IMR-90 (cell line): ENCODE data around the gene NUDCD3. TPM values are rescaled to one million over a fixed set of nuclear protein-coding genes. Genes with fewer than 3 reads are reported as not detected.

Source experiments
- ATAC-seq: fragments of 200-7000 bp; cut with Tn5 transposase; 2 replicates; pipeline ENCODE4 v1.9.1; 2020; ENCODE audit warnings: low read depth, mild to moderate bottlenecking, moderate library complexity
- BruUV-seq: library from RNA; stranded (reverse); fragments of 400-500 nt; replicated peaks from 2 replicates; lab custom pipeline; 2021; lab: Mats Ljungman, UMichigan
- CTCF ChIA-PET: fragments of 300-600 bp; formaldehyde crosslinking; extraction: SDS; loops from one replicate; lab custom pipeline; 2021; ENCODE audit warnings: antibody characterized with exemption; lab: Yijun Ruan, JAX
- POLR2A ChIA-PET: fragments of 300-600 bp; sonication (Branson Sonifier 250); formaldehyde crosslinking; loops from one replicate; lab custom pipeline; 2022; ENCODE audit warnings: antibody characterized with exemption; ENCODE audit not compliant: unreplicated experiment; lab: Charles Lee
- DNase-seq: peaks from one replicate; pipeline ENCODE4 v3.0.0; 2013
- H2AFZ ChIP-seq: replicated peaks from 2 replicates; pipeline ENCODE3; 2013; ENCODE audit warnings: low read length, mild to moderate bottlenecking; ENCODE audit not compliant: poor library complexity
- H2AK5ac ChIP-seq: 2 replicates; pipeline ENCODE4 v1.6.1; 2013; ENCODE audit warnings: low read depth, low read length, inconsistent platforms
- H2AK9ac ChIP-seq: replicated peaks from 2 replicates; pipeline ENCODE3; 2013; ENCODE audit warnings: mild to moderate bottlenecking, low read depth, low read length, moderate library complexity; ENCODE audit not compliant: poor library complexity
- H2BK120ac ChIP-seq: 2 replicates; pipeline ENCODE4 v1.6.1; 2013; ENCODE audit warnings: low read depth, low read length, inconsistent platforms
- H2BK15ac ChIP-seq: 3 replicates; pipeline ENCODE4 v1.6.1; 2013; ENCODE audit warnings: low read depth, low read length, inconsistent platforms
- H2BK20ac ChIP-seq: 2 replicates; pipeline ENCODE4 v1.6.1; 2013; ENCODE audit warnings: low read depth, mild to moderate bottlenecking, inconsistent platforms, low read length, moderate library complexity
- H2BK5ac ChIP-seq: 2 replicates; pipeline ENCODE4 v1.6.1; 2013; ENCODE audit warnings: mild to moderate bottlenecking, low read depth, low read length, inconsistent platforms; ENCODE audit not compliant: poor library complexity, severe bottlenecking
- H3K14ac ChIP-seq: replicated peaks from 2 replicates; pipeline ENCODE4 v1.6.1; 2013; ENCODE audit warnings: low read depth, low read length, inconsistent platforms
- H3K18ac ChIP-seq: 2 replicates; pipeline ENCODE4 v1.6.1; 2013; ENCODE audit warnings: low read depth, low read length, control low read depth
- H3K23ac ChIP-seq: 2 replicates; pipeline ENCODE4 v1.6.1; 2013; ENCODE audit warnings: low read depth, low read length, inconsistent platforms
- H3K27ac ChIP-seq: 2 replicates; pipeline ENCODE4 v1.5.1; 2013; ENCODE audit warnings: mild to moderate bottlenecking, control low read depth, low read length; ENCODE audit not compliant: insufficient read depth
- H3K27me3 ChIP-seq: 2 replicates; pipeline ENCODE4 v1.6.1; 2013; ENCODE audit warnings: low read length; ENCODE audit not compliant: control insufficient read depth, insufficient read depth
- H3K36me3 ChIP-seq: 2 replicates; pipeline ENCODE4 v1.6.1; 2013; ENCODE audit warnings: low read length, mixed read lengths; ENCODE audit not compliant: control insufficient read depth, insufficient read depth
- H3K4ac ChIP-seq: 2 replicates; pipeline ENCODE4 v1.6.1; 2013; ENCODE audit warnings: low read depth, low read length, inconsistent platforms
- H3K4me1 ChIP-seq: 2 replicates; pipeline ENCODE4 v1.6.1; 2013; ENCODE audit warnings: low read length, mixed read lengths; ENCODE audit not compliant: control insufficient read depth, insufficient read depth
- H3K4me2 ChIP-seq: 2 replicates; pipeline ENCODE4 v1.6.1; 2013; ENCODE audit warnings: low read depth, mild to moderate bottlenecking, control low read depth, low read length, moderate library complexity
- H3K4me3 ChIP-seq: 2 replicates; pipeline ENCODE4 v1.5.1; 2013; ENCODE audit warnings: low read depth, mild to moderate bottlenecking, control low read depth, low read length, moderate library complexity; ENCODE audit not compliant: insufficient read depth
- H3K56ac ChIP-seq: 2 replicates; pipeline ENCODE4 v1.6.1; 2013; ENCODE audit warnings: low read length, inconsistent platforms; ENCODE audit not compliant: insufficient read depth; ENCODE audit errors: extremely low read depth
- H3K79me1 ChIP-seq, 2 experiments: 2 replicates each; pipeline ENCODE4 v1.6.1; 2013; ENCODE audit warnings: low read length in 2 of 2, inconsistent platforms in 1 of 2, low read depth in 1 of 2
- H3K9ac ChIP-seq: 2 replicates; pipeline ENCODE4 v1.6.1; 2013; ENCODE audit warnings: low read depth, low read length, control low read depth
- H3K9me1 ChIP-seq: 2 replicates; pipeline ENCODE4 v1.6.1; 2013; ENCODE audit warnings: low read length, inconsistent platforms; ENCODE audit not compliant: insufficient read depth
- H3K9me3 ChIP-seq: 2 replicates; pipeline ENCODE4 v1.6.1; 2013; ENCODE audit warnings: low read length; ENCODE audit not compliant: control insufficient read depth, insufficient read depth
- H4K20me1 ChIP-seq: 2 replicates; pipeline ENCODE4 v1.6.1; 2013; ENCODE audit warnings: low read length, inconsistent platforms; ENCODE audit not compliant: insufficient read depth
- H4K5ac ChIP-seq: 2 replicates; pipeline ENCODE4 v1.6.1; 2013; ENCODE audit warnings: mild to moderate bottlenecking, low read depth, low read length, control low read depth
- H4K8ac ChIP-seq, 2 experiments: 2 replicates each; pipeline ENCODE4 v1.6.1; 2013; ENCODE audit warnings: low read depth in 2 of 2, low read length in 2 of 2, control low read depth in 1 of 2, inconsistent platforms in 1 of 2
- H4K91ac ChIP-seq: 2 replicates; pipeline ENCODE4 v1.6.1; 2013; ENCODE audit warnings: low read depth, low read length, inconsistent platforms; ENCODE audit not compliant: insufficient read depth
- BHLHE40 ChIP-seq: fragments of 150-350 bp; IDR thresholded peaks from 2 replicates; pipeline ENCODE4 v1.6.1; 2016; ENCODE audit warnings: mild to moderate bottlenecking, low read depth, low read length
- CEBPB ChIP-seq: IDR thresholded peaks from 2 replicates; pipeline ENCODE4 v1.6.1; 2012; ENCODE audit warnings: low read depth, low read length, improper control_type of control experiment
- CHD1 ChIP-seq: IDR thresholded peaks from 2 replicates; pipeline ENCODE4 v1.6.1; 2012; ENCODE audit warnings: low read depth, low read length, improper control_type of control experiment
- FOS ChIP-seq: fragments of 150-350 bp; IDR thresholded peaks from 2 replicates; pipeline ENCODE4 v1.6.1; 2016; ENCODE audit warnings: low read depth, low read length
- MAFK ChIP-seq: IDR thresholded peaks from 2 replicates; pipeline ENCODE4 v1.6.1; 2012; ENCODE audit warnings: low read depth, low read length, improper control_type of control experiment
- MAZ ChIP-seq: IDR thresholded peaks from 2 replicates; pipeline ENCODE4 v1.6.1; 2012; ENCODE audit warnings: low read depth, mild to moderate bottlenecking, low read length, improper control_type of control experiment, moderate library complexity, borderline replicate concordance
- MXI1 ChIP-seq: IDR thresholded peaks from 2 replicates; pipeline ENCODE4 v1.6.1; 2012; ENCODE audit warnings: low read depth, mild to moderate bottlenecking, low read length, moderate library complexity, borderline replicate concordance
- NFE2L2 ChIP-seq: fragments of 150-350 bp; IDR thresholded peaks from 2 replicates; pipeline ENCODE4 v1.6.1; 2016; ENCODE audit warnings: low read depth, mild to moderate bottlenecking, low read length
- POLR2A ChIP-seq: IDR thresholded peaks from 2 replicates; pipeline ENCODE4 v1.6.1; 2012; ENCODE audit warnings: mild to moderate bottlenecking, low read depth, low read length
- RAD21 ChIP-seq: IDR thresholded peaks from 2 replicates; pipeline ENCODE4 v1.6.1; 2012; ENCODE audit warnings: low read length, improper control_type of control experiment
- RCOR1 ChIP-seq: IDR thresholded peaks from 2 replicates; pipeline ENCODE4 v1.6.1; 2012; ENCODE audit warnings: mild to moderate bottlenecking, low read length, improper control_type of control experiment; ENCODE audit not compliant: insufficient replicate concordance
- RFX5 ChIP-seq: IDR thresholded peaks from 2 replicates; pipeline ENCODE4 v1.8.0; 2012; ENCODE audit warnings: low read depth, mild to moderate bottlenecking, low read length, moderate library complexity
- SMC3 ChIP-seq: fragments of 150-350 bp; IDR thresholded peaks from 2 replicates; pipeline ENCODE4 v1.6.1; 2016; ENCODE audit warnings: low read depth, mild to moderate bottlenecking, antibody characterized with exemption, low read length, moderate library complexity
- WGBS, 2 experiments: methylation state at CpG; one replicate each; pipeline versions ENCODE4 v1.1.5 to v1.1.7; 2013; ENCODE audit warnings: missing lambda C conversion rate in 2 of 2; ENCODE audit not compliant: insufficient read length in 1 of 2; ENCODE audit errors: extremely low coverage in 2 of 2; 5-methylcytosine and 5-hydroxymethylcytosine counted together
- dilution Hi-C: fragments of 300-500 bp; cut with HindIII; formaldehyde crosslinking; loops from one replicate; pipeline ENCODE4 v1.14.3; 2018; ENCODE audit warnings: low sequenced_read_pairs; ENCODE audit not compliant: unreplicated experiment
- in situ Hi-C: fragments of 300-500 bp; cut with MboI; formaldehyde crosslinking; loops from 3 replicates; pipeline ENCODE4 v1.14.3; 2019; ENCODE audit warnings: low sequenced_read_pairs, inconsistent platforms, mixed read lengths
- intact Hi-C: fragments of 100-400 bp; cut with micrococcal nuclease; formaldehyde crosslinking; loops from 2 replicates; pipeline ENCODE4 v1.10.0; 2022
- polyA plus RNA-seq, 3 experiments: library from polyadenylated mRNA; depleted of rRNA; stranded (reverse); fragments of >200 nt; gene quantifications; 2 replicates each; pipeline ENCODE4 v1.2.3, GENCODE V29; 2012; ENCODE audit warnings: low replicate concordance in 1 of 3
- total RNA-seq: library from RNA; depleted of rRNA; stranded (reverse); fragments of >200 nt; gene quantifications from 2 replicates; pipeline ENCODE4 v1.2.3, GENCODE V29; 2012
- TF ChIP-seq, protein P1 (sequence below): fragments of 150-350 bp; IDR thresholded peaks from 2 replicates; pipeline ENCODE4 v1.6.1; 2017; ENCODE audit warnings: mild to moderate bottlenecking, antibody characterized with exemption, low read length, low read depth
- TF ChIP-seq, protein P2 (sequence below): conservative IDR thresholded peaks from 2 replicates; pipeline ENCODE4 v1.5.1; 2012; ENCODE audit warnings: mild to moderate bottlenecking, low read depth, low read length, improper control_type of control experiment

NUDCD3 gene
- total and polyA plus RNA-seq, 2 of the 4 experiments (the other 2 are of a cell fraction) = 49.5 to 76.0 TPM

DNA sequence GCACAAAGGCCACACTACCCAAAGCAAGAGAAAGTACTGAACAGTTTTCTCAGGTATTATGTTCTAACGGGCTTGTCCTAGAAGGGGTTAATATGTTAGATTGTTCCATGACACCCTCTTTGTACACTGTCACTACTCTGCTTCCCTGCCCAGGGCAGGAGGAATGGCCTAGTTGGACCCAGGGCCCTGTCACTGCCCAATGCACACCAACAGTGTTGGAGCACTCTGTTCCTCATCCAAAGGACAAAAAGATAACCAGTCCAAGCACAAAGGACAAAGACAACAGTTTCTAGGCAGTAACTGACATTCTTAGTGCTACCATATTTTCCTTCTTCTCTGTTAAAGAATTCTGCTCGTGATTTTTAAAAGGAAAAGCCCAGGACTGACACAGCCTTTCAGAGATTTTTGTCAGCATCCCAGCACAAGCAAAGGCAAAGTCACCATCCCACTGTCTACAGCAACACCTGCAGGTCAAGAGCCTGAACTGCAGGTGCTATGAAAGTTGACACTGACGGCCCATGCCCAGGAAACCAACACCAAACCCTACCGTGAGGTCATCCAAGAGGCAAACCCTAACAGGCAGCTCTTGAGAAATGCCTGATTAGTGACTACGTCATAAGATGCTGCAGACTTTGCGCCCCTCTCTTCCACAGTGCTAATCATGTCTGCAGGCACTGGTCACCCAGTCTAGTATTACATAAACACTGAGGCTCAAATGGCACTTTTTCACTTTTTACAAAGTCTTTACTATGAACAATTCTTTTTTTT, 13.2 kb downstream of the NUDCD3 start:
- ATAC-seq = peak; percentile 98
- Histone ChIP-seq H4K5ac (no peak overlapping the region), H4K91ac (no peak overlapping the region), H3K36me3 (peaks cover 25% of the 10 kb centered on the region), H3K9me1 (peaks cover 4% of the 10 kb centered on the region; the same call in 1 of the 2 replicates), H3K9ac (no peak overlapping the region), H3K27me3 (no peaks in the 10 kb centered on the region), H3K79me1 (peaks cover 29 to 49% of the 10 kb centered on the region in 2 experiments), H3K27ac (no peak overlapping the region), H3K4me2 (no peak overlapping the region), H2BK15ac (no peak overlapping the region), H3K14ac (no peak overlapping the region), H2BK5ac (no peak overlapping the region), H3K56ac (no peak overlapping the region), H2BK20ac (no peak overlapping the region), H3K4me1 (peaks cover 3% of the 10 kb centered on the region; the same call in 1 of the 2 replicates), H4K20me1 (peaks cover 16% of the 10 kb centered on the region; the same call in 1 of the 2 replicates), H2AFZ (peak overlapping the region; percentile 60), H3K18ac (no peak overlapping the region), H3K4me3 (no peak overlapping the region), H4K8ac (no peak overlapping the region), H3K9me3 (no peaks in the 10 kb centered on the region), H3K23ac (no peak overlapping the region), H2AK9ac (peak overlapping the region; percentile 53), H2AK5ac (0 out of 2 replicates have a peak overlapping the region, but pooled peaks have one; percentile 10), H2BK120ac (no peak overlapping the region), H3K4ac (no peak overlapping the region)
- WGBS, 2 experiments = 24% methylated on average over 3 of the region's 6 CpGs; no CpG with 5 or more reads in 1 of the 2 experiments
- BruUV-seq = no TSS peak
- DNase-seq = peak; percentile 83
- CTCF ChIA-PET = interaction anchor here (0.6 kb wide), 1 partner anchor 14 kb away, joined by 3 read pairs; no protein-coding TSS in a partner anchor
- intact Hi-C loops = loop anchor here (1.0 kb wide), 2 partner anchors 129 to 236 kb away; no protein-coding TSS in a partner anchor
- POLR2A ChIA-PET = no interaction called here
- dilution Hi-C loops = no loop called here
- in situ Hi-C loops = loop anchor here (5.0 kb wide), 1 partner anchor 235 kb away; no protein-coding TSS in a partner anchor
- TF ChIP-seq RCOR1 (peak; percentile 35), CEBPB (peak; percentile 80), SMC3 (peak; percentile 97), MAFK (no peak), MXI1 (no peak), RAD21 (peak; percentile 98), RFX5 (no peak), POLR2A (0 out of 2 replicates have a peak, but pooled peaks have one; percentile 44), NFE2L2 (no peak), CHD1 (no peak), BHLHE40 (peak; percentile 45; the same call in 1 of the 2 replicates), FOS (no peak), MAZ (no peak)
- TF ChIP-seq, protein P1, sequence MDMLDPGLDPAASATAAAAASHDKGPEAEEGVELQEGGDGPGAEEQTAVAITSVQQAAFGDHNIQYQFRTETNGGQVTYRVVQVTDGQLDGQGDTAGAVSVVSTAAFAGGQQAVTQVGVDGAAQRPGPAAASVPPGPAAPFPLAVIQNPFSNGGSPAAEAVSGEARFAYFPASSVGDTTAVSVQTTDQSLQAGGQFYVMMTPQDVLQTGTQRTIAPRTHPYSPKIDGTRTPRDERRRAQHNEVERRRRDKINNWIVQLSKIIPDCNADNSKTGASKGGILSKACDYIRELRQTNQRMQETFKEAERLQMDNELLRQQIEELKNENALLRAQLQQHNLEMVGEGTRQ = no peak
- TF ChIP-seq, protein P2, sequence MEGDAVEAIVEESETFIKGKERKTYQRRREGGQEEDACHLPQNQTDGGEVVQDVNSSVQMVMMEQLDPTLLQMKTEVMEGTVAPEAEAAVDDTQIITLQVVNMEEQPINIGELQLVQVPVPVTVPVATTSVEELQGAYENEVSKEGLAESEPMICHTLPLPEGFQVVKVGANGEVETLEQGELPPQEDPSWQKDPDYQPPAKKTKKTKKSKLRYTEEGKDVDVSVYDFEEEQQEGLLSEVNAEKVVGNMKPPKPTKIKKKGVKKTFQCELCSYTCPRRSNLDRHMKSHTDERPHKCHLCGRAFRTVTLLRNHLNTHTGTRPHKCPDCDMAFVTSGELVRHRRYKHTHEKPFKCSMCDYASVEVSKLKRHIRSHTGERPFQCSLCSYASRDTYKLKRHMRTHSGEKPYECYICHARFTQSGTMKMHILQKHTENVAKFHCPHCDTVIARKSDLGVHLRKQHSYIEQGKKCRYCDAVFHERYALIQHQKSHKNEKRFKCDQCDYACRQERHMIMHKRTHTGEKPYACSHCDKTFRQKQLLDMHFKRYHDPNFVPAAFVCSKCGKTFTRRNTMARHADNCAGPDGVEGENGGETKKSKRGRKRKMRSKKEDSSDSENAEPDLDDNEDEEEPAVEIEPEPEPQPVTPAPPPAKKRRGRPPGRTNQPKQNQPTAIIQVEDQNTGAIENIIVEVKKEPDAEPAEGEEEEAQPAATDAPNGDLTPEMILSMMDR = peak; percentile 98
